PFSK-1 (cell line): ENCODE results near the gene SORBS1.
A peak's percentile ranks its signal among the peaks of the same experiment; 100 is the strongest.

Experiments used
- FOXP2 ChIP-seq: optimal IDR thresholded peaks from 2 replicates; pipeline ENCODE3; 2011; ENCODE audit warnings: borderline replicate concordance, control low read depth, inconsistent platforms; ENCODE audit not compliant: insufficient read depth; ENCODE audit errors: extremely low read length, extremely low read depth
- POLR2AphosphoS5 ChIP-seq: IDR thresholded peaks from 2 replicates; pipeline ENCODE4 v1.6.1; 2012; ENCODE audit warnings: low read depth, mild to moderate bottlenecking, control low read depth, low read length, moderate library complexity
- REST ChIP-seq, 2 experiments: IDR thresholded peaks; 2 replicates each; pipeline versions ENCODE4 v1.6.1 to v1.8.0; 2011 to 2012; ENCODE audit warnings: low read depth in 2 of 2, low read length in 2 of 2, control low read depth in 1 of 2, inconsistent platforms in 1 of 2, mild to moderate bottlenecking in 1 of 2, moderate library complexity in 1 of 2; ENCODE audit not compliant: insufficient read depth in 1 of 2
- SIN3A ChIP-seq: IDR thresholded peaks from 2 replicates; pipeline ENCODE4 v1.6.1; 2012; ENCODE audit warnings: mild to moderate bottlenecking, low read length, moderate library complexity, borderline replicate concordance; ENCODE audit not compliant: insufficient read depth
- TAF1 ChIP-seq: IDR thresholded peaks from 2 replicates; pipeline ENCODE4 v1.6.1; 2012; ENCODE audit warnings: low read length, control low read depth, borderline replicate concordance; ENCODE audit not compliant: insufficient read depth

SORBS1 gene

GRCh38 chr10:95601116-95601719, 40.0 kb upstream of the SORBS1 start:
- peak in 1 of 2 experiments; percentile 64; a peak in 2 of 4 replicates for TF ChIP-seq REST (IDR thresholded peaks at IDR 0.05; ENCODE audit: insufficient read depth in 1 of 2, low read depth in 2 of 2, low read length in 2 of 2)
- TF ChIP-seq FOXP2: no peak
- no peak for TF ChIP-seq SIN3A

GRCh38 chr10:95600158-95600557, 39.0 kb upstream of the SORBS1 start:
- TF ChIP-seq SIN3A (no peak), FOXP2 (no peak), TAF1 (no peak), POLR2AphosphoS5 (no peak), REST (IDR thresholded peaks at IDR 0.05; ENCODE audit: insufficient read depth in 1 of 2, low read depth in 2 of 2, low read length in 2 of 2) (no peak)

GRCh38 chr10:95597788-95598187, 36.6 kb upstream of the SORBS1 start:
- TF ChIP-seq TAF1 (no peak), POLR2AphosphoS5 (no peak), FOXP2 (no peak), SIN3A (no peak), REST (IDR thresholded peaks at IDR 0.05; ENCODE audit: insufficient read depth in 1 of 2, low read depth in 2 of 2, low read length in 2 of 2) (no peak)

- no peak for TF ChIP-seq POLR2AphosphoS5
- no peak for TF ChIP-seq TAF1
- no peak for TF ChIP-seq FOXP2
- TF ChIP-seq SIN3A: no peak
- no peak for TF ChIP-seq REST (IDR thresholded peaks at IDR 0.05; ENCODE audit: insufficient read depth in 1 of 2, low read depth in 2 of 2, low read length in 2 of 2)
Observed at GRCh38 chr10:95588025-95588424, 26.9 kb upstream of the SORBS1 start.

- TF ChIP-seq REST (IDR thresholded peaks at IDR 0.05; ENCODE audit: insufficient read depth in 1 of 2, low read depth in 2 of 2, low read length in 2 of 2): no peak
Observed at GRCh38 chr10:95579835-95580535, 18.8 kb upstream of the SORBS1 start.
